Retinal pigment epithelial cell (primary cell): ENCODE data around the gene YIF1A.

Experiments used
- DNase-seq: peaks from one replicate; pipeline ENCODE4 v3.0.0-alpha.2; 2010; ENCODE audit warnings: low read depth
- H3K4me3 ChIP-seq: 2 replicates; pipeline ENCODE4 v1.5.1; 2011; ENCODE audit warnings: mild to moderate bottlenecking, low read length, control low read depth, moderate library complexity
- TF ChIP-seq, protein P1 (sequence below): conservative IDR thresholded peaks from 2 replicates; pipeline ENCODE4 v1.5.1; 2011; ENCODE audit warnings: low read depth, low read length, control low read depth, inconsistent platforms

YIF1A gene

DNA sequence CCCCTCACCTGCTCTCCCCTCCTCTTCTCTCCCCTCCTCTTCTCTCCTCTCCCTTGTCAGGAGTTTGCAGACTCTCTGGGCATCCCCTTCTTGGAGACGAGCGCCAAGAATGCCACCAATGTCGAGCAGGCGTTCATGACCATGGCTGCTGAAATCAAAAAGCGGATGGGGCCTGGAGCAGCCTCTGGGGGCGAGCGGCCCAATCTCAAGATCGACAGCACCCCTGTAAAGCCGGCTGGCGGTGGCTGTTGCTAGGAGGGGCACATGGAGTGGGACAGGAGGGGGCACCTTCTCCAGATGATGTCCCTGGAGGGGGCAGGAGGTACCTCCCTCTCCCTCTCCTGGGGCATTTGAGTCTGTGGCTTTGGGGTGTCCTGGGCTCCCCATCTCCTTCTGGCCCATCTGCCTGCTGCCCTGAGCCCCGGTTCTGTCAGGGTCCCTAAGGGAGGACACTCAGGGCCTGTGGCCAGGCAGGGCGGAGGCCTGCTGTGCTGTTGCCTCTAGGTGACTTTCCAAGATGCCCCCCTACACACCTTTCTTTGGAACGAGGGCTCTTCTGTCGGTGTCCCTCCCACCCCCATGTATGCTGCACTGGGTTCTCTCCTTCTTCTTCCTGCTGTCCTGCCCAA is 12.8 kb downstream of the YIF1A start:
- DNase-seq: no peak
- no peak overlapping the region for H3K4me3 ChIP-seq
- TF ChIP-seq, protein P1, sequence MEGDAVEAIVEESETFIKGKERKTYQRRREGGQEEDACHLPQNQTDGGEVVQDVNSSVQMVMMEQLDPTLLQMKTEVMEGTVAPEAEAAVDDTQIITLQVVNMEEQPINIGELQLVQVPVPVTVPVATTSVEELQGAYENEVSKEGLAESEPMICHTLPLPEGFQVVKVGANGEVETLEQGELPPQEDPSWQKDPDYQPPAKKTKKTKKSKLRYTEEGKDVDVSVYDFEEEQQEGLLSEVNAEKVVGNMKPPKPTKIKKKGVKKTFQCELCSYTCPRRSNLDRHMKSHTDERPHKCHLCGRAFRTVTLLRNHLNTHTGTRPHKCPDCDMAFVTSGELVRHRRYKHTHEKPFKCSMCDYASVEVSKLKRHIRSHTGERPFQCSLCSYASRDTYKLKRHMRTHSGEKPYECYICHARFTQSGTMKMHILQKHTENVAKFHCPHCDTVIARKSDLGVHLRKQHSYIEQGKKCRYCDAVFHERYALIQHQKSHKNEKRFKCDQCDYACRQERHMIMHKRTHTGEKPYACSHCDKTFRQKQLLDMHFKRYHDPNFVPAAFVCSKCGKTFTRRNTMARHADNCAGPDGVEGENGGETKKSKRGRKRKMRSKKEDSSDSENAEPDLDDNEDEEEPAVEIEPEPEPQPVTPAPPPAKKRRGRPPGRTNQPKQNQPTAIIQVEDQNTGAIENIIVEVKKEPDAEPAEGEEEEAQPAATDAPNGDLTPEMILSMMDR: no peak

DNA sequence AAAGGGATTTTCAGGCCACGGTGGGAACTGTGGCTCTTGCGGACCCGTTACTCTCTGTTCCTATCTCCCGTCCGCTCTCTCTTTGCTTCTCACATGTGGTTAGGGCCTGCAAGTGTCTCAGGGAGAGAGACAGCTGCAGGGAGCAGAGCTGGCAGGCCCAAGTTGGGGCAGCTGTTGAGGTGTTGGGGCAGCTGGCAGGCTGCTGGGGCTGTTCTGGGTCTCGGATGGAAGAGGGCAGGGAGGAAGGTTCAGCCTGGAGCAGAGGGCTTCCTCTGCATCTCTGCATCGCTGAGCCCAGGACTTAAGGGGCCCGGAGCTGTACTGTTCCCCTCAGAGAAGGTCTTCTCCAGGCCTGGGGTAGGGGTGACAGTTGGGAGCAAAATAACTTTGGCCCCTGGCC is 13.5 kb downstream of the YIF1A start:
- TF ChIP-seq, protein P1: no peak
- H3K4me3 ChIP-seq: no peak overlapping the region
- no peak for DNase-seq

DNA sequence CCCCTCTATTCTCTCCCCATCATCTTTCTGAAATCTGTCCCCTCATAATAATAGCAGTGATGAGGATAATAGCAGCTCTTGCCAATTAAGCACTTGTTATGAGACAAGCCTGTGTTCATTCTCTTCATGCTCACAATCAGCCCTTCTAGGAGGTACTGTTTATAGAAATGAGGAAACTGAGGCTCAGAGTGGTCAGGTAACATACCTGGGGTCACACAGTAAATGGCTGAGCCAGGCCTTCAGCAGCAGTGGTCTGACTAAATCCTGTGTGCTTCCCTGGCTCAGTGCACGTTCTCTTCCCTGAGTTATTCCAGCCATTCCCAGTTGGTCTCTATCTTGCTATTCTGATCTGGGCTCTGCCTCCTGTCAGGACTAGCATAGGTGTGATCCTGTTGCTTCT is 14.7 kb downstream of the YIF1A start:
- TF ChIP-seq, protein P1: no peak
- no peak for DNase-seq
- no peak overlapping the region for H3K4me3 ChIP-seq

DNA sequence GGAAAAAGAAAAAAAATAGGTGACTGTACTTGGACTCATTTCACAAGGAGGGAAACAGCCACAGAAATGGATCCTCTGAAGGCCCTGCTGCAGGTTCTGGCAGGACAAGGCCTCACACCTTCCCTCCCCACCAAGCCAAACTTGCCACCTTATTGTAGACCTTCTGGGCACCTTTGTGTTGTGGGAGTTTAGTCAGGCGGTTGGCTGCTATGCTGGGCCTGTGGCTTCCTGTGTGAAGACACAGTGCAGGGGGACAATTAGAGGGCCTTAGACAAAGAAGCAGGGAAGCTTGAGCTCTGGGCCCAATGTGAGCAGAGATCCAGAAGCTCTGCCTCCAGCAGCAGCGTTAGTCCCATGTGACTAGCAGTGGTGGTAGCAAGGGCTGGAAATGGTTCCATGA is 16.3 kb downstream of the YIF1A start:
- TF ChIP-seq, protein P1: no peak
- no peak for DNase-seq
- no peak overlapping the region for H3K4me3 ChIP-seq

DNA sequence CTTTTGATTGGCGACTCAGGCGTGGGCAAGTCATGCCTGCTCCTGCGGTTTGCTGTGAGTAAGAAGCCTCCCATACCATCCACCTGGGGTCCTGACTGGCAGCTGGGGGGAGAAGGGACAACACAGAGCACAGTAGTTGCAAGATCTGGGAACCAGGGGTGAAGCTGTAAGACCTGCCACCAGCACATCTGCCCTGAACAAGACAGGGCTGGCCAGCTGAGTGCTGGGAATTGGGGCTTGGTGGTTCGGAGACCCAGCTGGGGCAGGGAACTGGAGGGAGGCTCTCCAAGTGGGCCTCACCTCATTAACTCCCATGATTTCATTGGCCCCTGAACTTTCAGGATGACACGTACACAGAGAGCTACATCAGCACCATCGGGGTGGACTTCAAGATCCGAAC is 17.1 kb downstream of the YIF1A start:
- H3K4me3 ChIP-seq: no peak overlapping the region
- DNase-seq: no peak
- TF ChIP-seq, protein P1: no peak

DNA sequence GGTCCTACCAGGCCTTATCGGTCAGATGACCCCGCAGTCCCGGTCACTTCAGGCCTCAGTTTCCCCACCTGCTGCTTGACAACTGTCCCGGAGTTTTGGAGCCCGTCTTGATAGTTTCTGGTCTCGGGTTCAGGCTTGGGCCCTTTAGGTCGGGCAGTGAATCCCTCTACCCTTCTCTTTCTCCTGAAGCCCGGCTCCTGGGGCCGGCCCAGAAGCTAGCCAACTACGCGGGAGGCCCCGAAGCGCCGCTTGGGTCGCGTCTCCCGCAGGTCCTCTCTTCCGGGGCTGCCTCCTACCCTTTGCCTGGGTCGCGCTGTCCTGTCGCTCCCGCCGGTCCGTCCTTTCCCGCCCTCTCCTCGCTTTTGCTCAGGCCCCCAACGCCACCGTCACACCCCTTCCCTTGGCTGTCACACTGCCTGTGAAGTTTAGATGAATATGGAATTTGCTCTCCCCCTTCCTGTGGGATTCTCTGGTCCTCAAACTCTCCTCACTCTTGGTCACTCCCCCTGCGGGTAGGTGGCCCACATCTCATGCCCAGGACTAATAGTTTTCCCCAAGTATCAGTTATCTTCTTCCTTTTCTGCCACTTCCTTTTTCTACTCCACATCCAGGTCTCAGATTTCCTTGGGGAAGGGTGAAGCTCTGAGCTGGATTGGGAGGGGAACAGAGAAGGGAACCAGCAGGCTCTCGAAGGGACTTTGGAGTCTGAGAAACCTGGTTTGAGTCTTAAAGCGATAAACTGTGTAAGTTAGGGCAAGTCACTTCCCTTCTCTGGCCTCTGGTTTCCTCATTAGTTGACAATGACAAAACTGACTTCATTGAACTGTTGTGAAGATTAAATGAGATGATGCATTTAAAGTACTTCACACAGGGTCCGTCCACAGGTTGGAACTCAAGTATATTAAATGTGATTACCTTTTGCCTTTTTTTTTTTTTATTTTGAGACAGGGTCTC is 19.7 kb downstream of the YIF1A start:
- no peak for DNase-seq
- TF ChIP-seq, protein P1: peak; percentile 37
- peak overlapping the region; percentile 98 for H3K4me3 ChIP-seq
